Tibial nerve (tissue), 4 donors: ENCODE data around the gene TNFRSF19. TPM values are rescaled to one million over a fixed set of nuclear protein-coding genes. Genes with fewer than 3 reads are reported as not detected.
A peak's percentile ranks its signal among the peaks of the same experiment; 100 is the strongest.

ENCODE experiments used
- DNase-seq, 2 donors: peaks; one replicate each; pipeline ENCODE4 v3.0.0-alpha.2; 2019; ENCODE audit warnings: low spot score in 2 of 2
- H3K27ac ChIP-seq, 4 donors: fragments of 200-600 bp; sonication (generic) in 3 of 4; one replicate each; pipeline ENCODE4 v1.5.1; 2017 to 2019; ENCODE audit warnings: mild to moderate bottlenecking in 1 of 4
- H3K27me3 ChIP-seq, 2 donors: fragments of 200-600 bp; sonication (generic) in 1 of 2; one replicate each; pipeline versions ENCODE4 v1.5.1 to v1.6.0; 2017 to 2019
- H3K36me3 ChIP-seq, 3 donors: fragments of 200-600 bp; sonication (generic); one replicate each; pipeline ENCODE4 v1.5.1; 2018 to 2019
- H3K4me1 ChIP-seq, 4 donors: fragments of 200-600 bp; sonication (generic) in 3 of 4; one replicate each; pipeline ENCODE4 v1.5.1; 2017 to 2019
- H3K4me3 ChIP-seq, 4 donors: fragments of 200-600 bp; sonication (generic) in 3 of 4; one replicate each; pipeline ENCODE4 v1.5.1; 2017 to 2019; ENCODE audit warnings: mild to moderate bottlenecking in 1 of 4, moderate library complexity in 1 of 4
- H3K9me3 ChIP-seq, 4 donors: fragments of 200-600 bp; sonication (generic) in 3 of 4; one replicate each; pipeline ENCODE4 v1.5.1; 2017 to 2019
- CTCF ChIP-seq, 5 experiments: fragments of 200-600 bp in 3 of 5; fragments of 450-650 bp in 2 of 5; sonication (generic) in 3 of 5; IDR thresholded peaks; one replicate each; pipeline ENCODE4 v1.5.1; 2016 to 2019; ENCODE audit warnings: antibody characterized with exemption in 5 of 5, mild to moderate bottlenecking in 3 of 5, moderate library complexity in 2 of 5
- EP300 ChIP-seq, 2 donors: sonication (generic); formaldehyde crosslinking; IDR thresholded peaks; one replicate each; pipeline ENCODE4 v1.6.1; 2017; ENCODE audit warnings: antibody characterized with exemption in 2 of 2, mild to moderate bottlenecking in 1 of 2
- POLR2A ChIP-seq, 2 donors: fragments of 450-650 bp; IDR thresholded peaks; one replicate each; pipeline ENCODE4 v1.6.1; 2017; ENCODE audit warnings: antibody characterized with exemption in 2 of 2, mild to moderate bottlenecking in 2 of 2, moderate library complexity in 2 of 2
- WGBS, 2 donors: methylation state at CpG; one replicate each; pipeline ENCODE4 v1.1.5; 2018; 5-methylcytosine and 5-hydroxymethylcytosine counted together
- total RNA-seq, 4 donors: library from RNA; depleted of rRNA; stranded (reverse); fragments of >200 nt; gene quantifications; one replicate each; pipeline ENCODE4 v1.1.0, GENCODE V29; 2016

TNFRSF19 gene
- total RNA-seq, 4 donors from 2014 or later = 10.7 to 24.3 (median 20.3) TPM

DNA sequence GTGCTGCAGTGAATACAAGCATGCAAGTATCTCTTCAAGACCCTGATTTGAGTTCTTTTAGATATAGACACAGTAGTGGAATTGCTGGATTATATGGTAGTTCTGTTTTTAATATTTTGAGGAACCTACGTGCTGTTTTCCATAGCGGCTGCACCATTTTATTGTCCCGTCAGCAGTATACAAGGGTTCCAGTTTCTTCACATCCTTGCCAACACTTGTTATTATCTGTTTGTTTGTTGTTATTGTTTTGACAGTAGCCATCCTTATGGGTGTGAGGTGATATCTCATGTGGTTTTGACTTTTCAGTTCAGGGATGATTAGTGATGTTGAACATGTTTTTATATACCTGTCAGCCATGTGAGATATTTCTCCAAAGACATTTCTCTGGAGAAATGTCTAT is 53.2 kb downstream of the TNFRSF19 start:
- H3K4me3 ChIP-seq = no peak overlapping the region
- TF ChIP-seq EP300 (IDR thresholded peaks at IDR 0.05) (no peak), POLR2A (IDR thresholded peaks at IDR 0.05) (no peak), CTCF (IDR thresholded peaks at IDR 0.05) (no peak)
- no peak for DNase-seq
- H3K36me3 ChIP-seq = peaks cover 0 to 34% (median 0%) of the 10 kb centered on the region in 3 donors
- H3K27ac ChIP-seq = no peak overlapping the region
- peaks cover 0 to 15% (median 0%) of the 10 kb centered on the region in 4 donors for H3K4me1 ChIP-seq
- peaks cover 0 to 11% (median 0%) of the 10 kb centered on the region in 4 donors for H3K9me3 ChIP-seq
- H3K27me3 ChIP-seq = no peaks in the 10 kb centered on the region
- 99% methylated on average over 3 of the region's 3 CpGs for WGBS, 2 donors

GRCh38 chr13:23626700-23627099 is 56.5 kb downstream of the TNFRSF19 start:
- WGBS, 2 donors = 42 to 58% methylated on average over 8 of the region's 8 CpGs
- peaks cover 0 to 32% (median 3%) of the 10 kb centered on the region in 4 donors for H3K4me1 ChIP-seq
- H3K27ac ChIP-seq = peak overlapping the region in 3 of 4 donors; percentile 27 to 71 (median 43)
- H3K27me3 ChIP-seq = no peaks in the 10 kb centered on the region
- H3K9me3 ChIP-seq = peaks cover 0 to 11% (median 0%) of the 10 kb centered on the region in 4 donors
- no peak overlapping the region for H3K4me3 ChIP-seq
- DNase-seq = no peak
- TF ChIP-seq CTCF (IDR thresholded peaks at IDR 0.05) (no peak), EP300 (IDR thresholded peaks at IDR 0.05) (peak in 1 of 2 donors; percentile 14), POLR2A (IDR thresholded peaks at IDR 0.05) (no peak)
- H3K36me3 ChIP-seq = peaks cover 0 to 21% (median 0%) of the 10 kb centered on the region in 3 donors

DNA sequence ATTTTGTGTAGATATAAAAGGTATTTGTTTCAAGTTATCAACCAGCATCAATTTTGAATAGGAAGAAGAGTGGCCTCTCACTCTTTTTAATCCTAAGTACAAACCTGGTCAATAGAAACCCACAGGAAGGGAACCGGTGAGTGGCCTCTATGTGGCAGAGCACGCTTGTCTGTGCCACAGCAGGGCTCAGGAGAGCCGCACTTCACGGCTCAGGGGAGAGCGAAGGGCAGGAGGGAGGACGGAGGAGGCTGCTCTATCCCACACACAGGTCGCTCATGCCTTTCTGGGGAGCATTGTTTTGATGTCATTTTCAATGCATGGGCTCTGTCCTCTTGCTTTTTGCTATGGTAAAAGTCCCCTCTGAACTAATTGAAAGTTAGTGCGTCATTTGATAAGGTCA is 57.2 kb downstream of the TNFRSF19 start:
- Histone ChIP-seq H3K36me3 (peaks cover 0 to 18% (median 0%) of the 10 kb centered on the region in 3 donors), H3K9me3 (peaks cover 0 to 11% (median 0%) of the 10 kb centered on the region in 4 donors), H3K27ac (peak overlapping the region in 3 of 4 donors; percentile 27 to 71 (median 43)), H3K4me3 (no peak overlapping the region), H3K4me1 (peaks cover 0 to 32% (median 3%) of the 10 kb centered on the region in 4 donors), H3K27me3 (no peaks in the 10 kb centered on the region)
- no peak for TF ChIP-seq POLR2A (IDR thresholded peaks at IDR 0.05)
- no peak for TF ChIP-seq EP300 (IDR thresholded peaks at IDR 0.05)
- no peak for TF ChIP-seq CTCF (IDR thresholded peaks at IDR 0.05)
- no peak for DNase-seq
- 83 to 84% methylated on average over 8 of the region's 8 CpGs for WGBS, 2 donors

- H3K27ac ChIP-seq = no peak overlapping the region
- WGBS, 2 donors = 80 to 83% methylated on average over 3 of the region's 3 CpGs
These were observed 58.0 kb downstream of the TNFRSF19 start for GRCh38 chr13:23628250-23628649.

More at GRCh38 chr13:23628250-23628649, 58.0 kb downstream of the TNFRSF19 start:
- TF ChIP-seq CTCF (IDR thresholded peaks at IDR 0.05) = no peak
- TF ChIP-seq EP300 (IDR thresholded peaks at IDR 0.05) = no peak
- DNase-seq = no peak
- Histone ChIP-seq H3K4me3 (no peak overlapping the region), H3K4me1 (peaks cover 0 to 32% (median 3%) of the 10 kb centered on the region in 4 donors), H3K27me3 (no peaks in the 10 kb centered on the region), H3K36me3 (peaks cover 0 to 14% (median 0%) of the 10 kb centered on the region in 3 donors), H3K9me3 (peaks cover 0 to 9% (median 0%) of the 10 kb centered on the region in 4 donors)
